Left lung (tissue), 10 donors: ENCODE data around the gene MBP. TPM values are rescaled to one million over a fixed set of nuclear protein-coding genes. Genes with fewer than 3 reads are reported as not detected.
A peak's percentile ranks its signal among the peaks of the same experiment; 100 is the strongest.

Experiments
- ATAC-seq: fragments of 200-7000 bp; cut with Tn5 transposase; one replicate; pipeline ENCODE4 v1.9.1; 2020; ENCODE audit warnings: moderate library complexity
- DNase-seq, 4 donors: peaks; one replicate each; pipeline ENCODE4 v3.0.0-alpha.2; 2013 to 2020
- H3K27ac ChIP-seq, 2 donors: fragments of 200-600 bp; sonication (generic) in 1 of 2; one replicate each; pipeline versions ENCODE4 v1.5.0 to v1.8.0; 2020 to 2021
- H3K27me3 ChIP-seq, 2 donors: fragments of 200-600 bp; sonication (generic) in 1 of 2; one replicate each; pipeline versions ENCODE4 v1.5.0 to v1.8.0; 2020 to 2021
- H3K36me3 ChIP-seq, 2 donors: fragments of 200-600 bp; sonication (generic) in 1 of 2; one replicate each; pipeline versions ENCODE4 v1.5.0 to v1.8.0; 2020 to 2021
- H3K4me1 ChIP-seq, 2 donors: fragments of 200-600 bp; one replicate each; pipeline ENCODE4 v1.8.0; 2021
- H3K4me3 ChIP-seq, 2 donors: fragments of 200-600 bp; sonication (generic) in 1 of 2; one replicate each; pipeline versions ENCODE4 v1.5.0 to v1.8.0; 2020 to 2021; ENCODE audit warnings: mild to moderate bottlenecking in 1 of 2
- H3K9me3 ChIP-seq, 2 donors: fragments of 200-600 bp; sonication (generic) in 1 of 2; one replicate each; pipeline versions ENCODE4 v1.5.0 to v1.8.0; 2020 to 2021
- CTCF ChIP-seq, 2 donors: fragments of 200-600 bp; sonication (generic) in 1 of 2; IDR thresholded peaks; one replicate each; pipeline versions ENCODE4 v1.5.0 to v1.8.0; 2021; ENCODE audit warnings: antibody characterized with exemption in 2 of 2
- intact Hi-C, 2 donors: fragments of 100-400 bp; cut with DNase I; formaldehyde crosslinking; loops; one replicate each; pipeline versions ENCODE4 v1.11.2 to v1.14.2; 2022
- polyA plus RNA-seq, 6 donors: library from polyadenylated mRNA; unstranded; fragments of 120-200 nt; gene quantifications; one replicate each; pipeline ENCODE4 v1.2.1, GENCODE V29; 2013; ENCODE audit not compliant: insufficient read length in 6 of 6
- total RNA-seq, 2 donors: library from RNA; stranded (reverse); fragmentation: NEBNext Ultra II Directional; extraction: Animal tissue kit (Norgen Biotek cat#: 25700); gene quantifications; one replicate each; pipeline ENCODE4 v1.2.1, GENCODE V29; 2021
- donor health status: DM: no; HTN: yes; CAD: no.
- donor health status: DM: no; HTN: no; CAD: no.

Gene MBP
- total and polyA plus RNA-seq, 8 donors, result 8.8 to 56.7 (median 10.8) TPM

GRCh38 chr18:77137851-77138250 is 5.3 kb upstream of the MBP start:
- Histone ChIP-seq H3K9me3 (peaks cover 0 to 9% of the 10 kb centered on the region in 2 donors), H3K27ac (no peak overlapping the region), H3K4me3 (no peak overlapping the region), H3K27me3 (peaks cover 1 to 5% of the 10 kb centered on the region in 2 donors), H3K4me1 (peaks cover 6 to 38% of the 10 kb centered on the region in 2 donors), H3K36me3 (no peaks in the 10 kb centered on the region)
- ATAC-seq (peak; percentile 7), DNase-seq (peak in 1 of 4 donors; percentile 27)
- intact Hi-C loops, result no loop called here
- no peak for TF ChIP-seq CTCF (IDR thresholded peaks at IDR 0.05)

- Histone ChIP-seq H3K27ac (no peak overlapping the region), H3K36me3 (no peaks in the 10 kb centered on the region), H3K27me3 (peaks cover 3 to 13% of the 10 kb centered on the region in 2 donors), H3K4me3 (no peak overlapping the region), H3K9me3 (peaks cover 0 to 2% of the 10 kb centered on the region in 2 donors), H3K4me1 (peaks cover 6 to 40% of the 10 kb centered on the region in 2 donors)
- DNase-seq (no peak), ATAC-seq (no peak)
- TF ChIP-seq CTCF (IDR thresholded peaks at IDR 0.05), result no peak
- intact Hi-C loops, result no loop called here
Observed at GRCh38 chr18:77136871-77137665, 4.5 kb upstream of the MBP start.

GRCh38 chr18:77136076-77136718 is 3.6 kb upstream of the MBP start:
- no peak for ATAC-seq
- no peak overlapping the region for H3K27ac ChIP-seq
- intact Hi-C loops, result no loop called here
- H3K36me3 ChIP-seq, result no peaks in the 10 kb centered on the region
- peaks cover 3 to 20% of the 10 kb centered on the region in 2 donors for H3K27me3 ChIP-seq
- H3K4me3 ChIP-seq, result no peak overlapping the region
- H3K9me3 ChIP-seq, result no peaks in the 10 kb centered on the region
- peaks cover 6 to 36% of the 10 kb centered on the region in 2 donors for H3K4me1 ChIP-seq
- no peak for TF ChIP-seq CTCF (IDR thresholded peaks at IDR 0.05)
- DNase-seq, result peak in 1 of 4 donors; percentile 27

- Histone ChIP-seq H3K36me3 (no peaks in the 10 kb centered on the region), H3K4me1 (peaks cover 6 to 31% of the 10 kb centered on the region in 2 donors), H3K27me3 (peaks cover 3 to 20% of the 10 kb centered on the region in 2 donors), H3K27ac (no peak overlapping the region), H3K4me3 (no peak overlapping the region), H3K9me3 (no peaks in the 10 kb centered on the region)
- ATAC-seq (no peak), DNase-seq (peak in 1 of 4 donors; percentile 26)
- no peak for TF ChIP-seq CTCF (IDR thresholded peaks at IDR 0.05)
- intact Hi-C loops, result no loop called here
Observed at GRCh38 chr18:77135339-77136075, 2.9 kb upstream of the MBP start.

GRCh38 chr18:77134611-77135010 is 2.0 kb upstream of the MBP start:
- H3K27ac ChIP-seq, result no peak overlapping the region
- H3K27me3 ChIP-seq, result peaks cover 11 to 20% of the 10 kb centered on the region in 2 donors
- H3K4me3 ChIP-seq, result no peak overlapping the region
- H3K4me1 ChIP-seq, result peaks cover 6 to 31% of the 10 kb centered on the region in 2 donors
- H3K36me3 ChIP-seq, result no peaks in the 10 kb centered on the region
- H3K9me3 ChIP-seq, result no peaks in the 10 kb centered on the region
- no peak for ATAC-seq
- DNase-seq, result no peak
- TF ChIP-seq CTCF (IDR thresholded peaks at IDR 0.05), result no peak
- intact Hi-C loops, result no loop called here
